ENCODE measurements around the gene ISYNA1.

The ISYNA1 gene

GRCh38 chr19:18442941-18443340 is 5.0 kb upstream of the ISYNA1 start:
- DNase-seq: no peak

GRCh38 chr19:18441804-18442788 is 4.2 kb upstream of the ISYNA1 start:
- DNase-seq: no peak

- DNase-seq: no peak
Measured at GRCh38 chr19:18440936-18441803, 3.2 kb upstream of the ISYNA1 start.

- no peak for DNase-seq
Measured at GRCh38 chr19:18440415-18440877, 2.5 kb upstream of the ISYNA1 start.

GRCh38 chr19:18439910-18440237 is 1.9 kb upstream of the ISYNA1 start:
- no peak for DNase-seq

- no peak for DNase-seq
Measured at GRCh38 chr19:18439025-18439909, 1.3 kb upstream of the ISYNA1 start.

- DNase-seq: no peak
Measured at GRCh38 chr19:18438331-18439024, 545 bp upstream of the ISYNA1 start.

GRCh38 chr19:18436671-18437490 is 1.1 kb downstream of the ISYNA1 start:
- peak; percentile 85 for DNase-seq

- DNase-seq: no peak
Measured at GRCh38 chr19:18435842-18436670, 1.9 kb downstream of the ISYNA1 start.

- DNase-seq: no peak
Measured at GRCh38 chr19:18435178-18435841, 2.6 kb downstream of the ISYNA1 start.

GRCh38 chr19:18434411-18435175 is 3.3 kb downstream of the ISYNA1 start:
- DNase-seq: no peak

- no peak for DNase-seq
Measured at GRCh38 chr19:18433735-18434398, 4.1 kb downstream of the ISYNA1 start.

GRCh38 chr19:18433015-18433691 is 4.8 kb downstream of the ISYNA1 start:
- peak; percentile 46 for DNase-seq

- no peak for DNase-seq
Measured at GRCh38 chr19:18432275-18433014, 5.5 kb downstream of the ISYNA1 start.

- DNase-seq: no peak
Measured at GRCh38 chr19:18431351-18432197, 6.4 kb downstream of the ISYNA1 start.

Data from activated gamma-delta T cell treated with Interleukin-2 at 50 U/mL for 16 hours (primary cell).